Central memory CD4-positive, alpha-beta T cell (primary cell): Measurements from ENCODE around the gene FUT1.
"Not testable (repeated sequence)": the region's sequence is repeated elsewhere in the genome, so short reads cannot be mapped to it uniquely, and the experiment has no call there.

Source experiments
- DNase-seq: peaks from one replicate; pipeline ENCODE4 v3.0.0; 2022

Gene FUT1

GRCh38 chr19:48768171-48768753 is 15.8 kb upstream of the FUT1 start:
- not testable (repeated sequence) for DNase-seq

GRCh38 chr19:48765816-48766215 is 13.4 kb upstream of the FUT1 start:
- DNase-seq, result not testable (repeated sequence)

DNA sequence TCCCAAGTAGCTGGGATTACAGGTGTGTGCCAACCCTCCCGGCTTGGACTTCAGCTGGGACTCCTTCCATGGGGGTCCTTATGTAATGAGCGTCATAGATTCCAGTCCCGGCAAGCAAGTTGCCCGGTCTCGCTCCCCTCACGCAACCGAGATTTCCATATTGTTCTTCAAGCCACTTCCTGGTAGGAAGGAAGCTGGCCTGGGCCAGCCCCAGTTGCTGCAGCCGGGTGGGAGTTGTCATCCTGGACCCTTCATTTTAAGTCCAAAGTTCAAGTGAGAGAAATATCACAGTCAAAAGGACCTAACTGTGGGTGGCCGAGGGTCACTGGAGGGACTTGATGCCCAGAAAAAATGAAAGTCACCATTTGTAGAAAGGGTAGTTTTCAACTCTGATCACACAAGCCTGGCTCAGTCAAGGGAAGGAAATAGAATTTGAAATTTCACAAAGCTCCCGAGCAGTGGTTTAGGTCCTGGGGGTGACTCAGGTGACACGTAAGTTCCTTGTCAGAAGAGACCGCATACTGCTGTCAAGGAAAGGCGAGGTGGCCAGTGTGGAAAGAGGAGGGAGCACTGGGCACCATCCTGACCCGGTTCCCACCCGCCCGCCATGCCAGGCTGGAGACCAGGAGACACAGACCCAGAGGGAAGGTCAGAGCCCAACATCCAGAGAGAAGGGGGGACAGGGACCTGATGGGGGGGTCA is 8.2 kb upstream of the FUT1 start:
- no peak for DNase-seq

DNA sequence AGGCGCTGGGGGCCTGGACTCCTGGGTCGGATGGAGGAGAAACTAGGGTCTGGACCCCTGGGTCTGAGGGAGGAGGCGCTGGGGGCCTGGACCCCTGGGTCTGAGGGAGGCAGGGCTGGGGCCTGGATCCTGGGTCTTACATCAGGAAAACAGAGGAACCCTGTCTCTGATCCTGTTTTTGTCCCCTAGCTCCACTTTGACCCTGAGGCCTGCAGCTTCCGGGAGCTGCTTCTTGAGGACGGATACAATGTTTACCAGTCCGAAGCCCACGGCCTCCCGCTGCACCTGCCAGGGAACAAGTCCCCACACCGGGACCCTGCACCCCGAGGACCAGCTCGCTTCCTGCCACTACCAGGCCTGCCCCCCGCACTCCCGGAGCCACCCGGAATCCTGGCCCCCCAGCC is 5.3 kb upstream of the FUT1 start:
- no peak for DNase-seq

DNA sequence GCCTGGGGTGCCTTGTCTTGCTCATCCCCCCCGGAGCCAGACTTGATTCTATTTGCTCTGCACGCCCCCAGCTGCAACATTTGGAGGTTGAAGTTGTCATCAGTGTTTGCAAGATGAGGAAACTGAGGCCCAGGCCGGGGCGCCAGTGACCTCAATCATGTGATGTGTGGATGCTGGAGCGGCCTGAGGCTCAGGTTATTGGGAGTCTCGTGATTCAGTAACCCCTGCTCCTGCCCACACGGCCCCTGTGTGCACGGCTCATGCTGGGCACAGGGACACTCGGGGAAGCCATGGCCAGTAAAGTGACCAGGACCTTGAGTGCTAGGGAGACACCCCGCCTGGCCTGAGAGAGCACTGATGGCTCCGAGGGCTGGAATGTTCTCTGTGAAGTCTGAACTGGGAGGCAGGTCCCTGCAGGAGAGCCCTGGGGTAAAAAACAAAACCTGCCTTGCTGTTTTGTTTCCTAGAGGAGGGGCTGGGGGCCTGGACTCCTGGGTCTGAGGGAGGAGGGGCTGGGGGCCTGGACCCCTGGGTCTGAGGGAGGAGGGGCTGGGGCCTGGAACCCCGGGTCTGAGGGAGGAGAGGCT is 4.7 kb upstream of the FUT1 start:
- DNase-seq, result no peak

DNA sequence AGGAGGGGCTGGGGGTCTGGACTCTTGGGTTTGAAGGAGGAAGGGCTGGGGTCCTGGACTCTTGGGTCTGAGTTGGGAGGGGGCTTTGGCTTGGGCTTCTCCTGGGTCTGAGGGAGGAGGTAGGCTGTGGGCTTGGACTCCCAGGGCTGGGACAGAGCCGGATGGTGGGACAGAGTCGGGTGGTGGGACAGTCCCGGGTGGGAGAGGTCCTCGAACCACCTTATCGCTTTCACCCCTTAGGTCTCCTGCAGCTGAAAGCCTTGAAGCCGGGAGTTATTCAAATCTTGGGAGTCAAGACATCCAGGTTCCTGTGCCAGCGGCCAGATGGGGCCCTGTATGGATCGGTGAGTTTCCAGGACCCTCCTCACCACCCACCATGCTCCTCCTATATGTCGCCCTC is 4.2 kb upstream of the FUT1 start:
- DNase-seq, result no peak

DNA sequence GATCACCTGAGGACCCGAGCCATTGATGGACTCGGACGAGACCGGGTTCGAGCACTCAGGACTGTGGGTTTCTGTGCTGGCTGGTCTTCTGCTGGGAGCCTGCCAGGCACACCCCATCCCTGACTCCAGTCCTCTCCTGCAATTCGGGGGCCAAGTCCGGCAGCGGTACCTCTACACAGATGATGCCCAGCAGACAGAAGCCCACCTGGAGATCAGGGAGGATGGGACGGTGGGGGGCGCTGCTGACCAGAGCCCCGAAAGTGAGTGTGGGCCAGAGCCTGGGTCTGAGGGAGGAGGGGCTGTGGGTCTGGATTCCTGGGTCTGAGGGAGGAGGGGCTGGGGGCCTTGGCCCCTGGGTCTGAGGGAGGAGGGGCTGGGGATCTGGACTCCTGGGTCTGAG is 3.8 kb upstream of the FUT1 start:
- no peak for DNase-seq

DNA sequence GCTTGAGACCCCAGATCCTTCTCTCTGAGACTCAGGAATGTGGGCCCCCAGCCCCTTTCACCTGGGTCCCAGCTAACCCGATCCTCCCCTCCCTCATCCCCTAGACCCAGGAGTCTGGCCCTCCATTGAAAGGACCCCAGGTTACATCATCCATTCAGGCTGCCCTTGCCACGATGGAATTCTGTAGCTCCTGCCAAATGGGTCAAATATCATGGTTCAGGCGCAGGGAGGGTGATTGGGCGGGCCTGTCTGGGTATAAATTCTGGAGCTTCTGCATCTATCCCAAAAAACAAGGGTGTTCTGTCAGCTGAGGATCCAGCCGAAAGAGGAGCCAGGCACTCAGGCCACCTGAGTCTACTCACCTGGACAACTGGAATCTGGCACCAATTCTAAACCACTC is 3.3 kb upstream of the FUT1 start:
- no peak for DNase-seq

- DNase-seq, result no peak
Observed at GRCh38 chr19:48755084-48755641, 2.7 kb upstream of the FUT1 start, which contains the start of gene FGF21. FGF21 (plus strand) TSS chr19:48755524; CDS start chr19:48756237, 713 bp downstream.

DNA sequence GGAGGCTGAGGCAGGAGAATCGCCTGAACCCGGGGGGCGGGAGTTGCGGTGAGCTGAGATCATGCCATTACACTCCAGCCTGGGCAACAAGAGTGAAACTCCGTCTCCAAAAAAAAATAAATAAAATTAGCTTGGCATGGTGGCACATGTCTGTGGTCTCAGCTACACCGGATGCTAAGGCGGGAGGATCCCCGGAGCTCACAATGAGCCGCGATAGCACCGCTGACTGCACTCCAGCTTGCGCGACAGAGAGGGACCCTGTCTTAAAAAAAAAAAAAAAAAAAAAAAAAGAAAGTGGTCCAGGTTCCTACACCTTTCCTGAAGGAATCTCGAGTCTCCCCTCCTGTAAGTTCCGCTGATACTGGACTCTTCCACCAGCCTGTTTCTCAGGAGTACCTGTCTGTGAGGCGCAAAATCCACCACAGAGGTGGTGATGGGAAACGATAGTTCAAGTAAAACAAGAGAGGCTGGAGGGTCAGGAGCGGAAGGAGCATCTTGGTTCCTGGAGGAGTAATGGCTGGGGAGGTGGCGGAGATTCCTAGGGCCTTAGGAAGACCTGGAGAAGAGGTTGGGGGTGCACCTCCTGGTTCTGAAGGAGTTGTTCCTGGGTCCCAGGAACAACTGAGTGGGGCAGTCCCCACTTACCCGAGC is 471 bp downstream of the FUT1 start:
- DNase-seq, result no peak

- DNase-seq, result no peak
Observed at GRCh38 chr19:48750771-48751504, 1.5 kb downstream of the FUT1 start.

- DNase-seq, result no peak
Observed at GRCh38 chr19:48750351-48750750, 2.1 kb downstream of the FUT1 start.

DNA sequence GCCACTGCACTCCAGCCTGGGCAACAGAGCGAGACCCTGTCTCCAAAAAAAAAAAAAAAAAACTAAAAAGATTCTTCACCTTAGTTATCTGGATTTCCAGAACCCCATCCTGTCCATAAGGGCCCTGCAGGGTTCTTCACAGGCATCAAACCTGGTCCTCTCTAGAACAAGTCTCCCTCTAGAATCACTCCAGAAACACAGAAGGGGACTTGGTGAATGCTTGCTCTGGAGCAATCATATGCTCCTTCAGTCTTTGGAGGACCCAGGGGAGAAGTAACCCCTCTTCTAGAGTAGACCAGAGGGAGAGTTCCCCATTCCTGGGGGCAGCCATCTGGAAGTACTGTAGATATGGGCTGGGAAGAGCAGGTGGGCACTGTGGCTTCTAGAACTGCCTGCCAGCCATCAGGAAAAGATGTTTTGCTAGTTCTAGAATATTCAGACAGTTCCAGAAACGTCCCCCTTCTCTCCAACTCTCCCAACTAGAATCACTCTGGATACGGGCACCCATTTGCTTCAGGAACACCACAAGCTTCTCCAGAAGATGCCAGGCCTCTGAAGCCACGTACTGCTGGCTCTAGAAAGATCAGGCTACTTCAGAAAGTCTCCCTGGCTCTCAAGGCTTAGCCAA is 2.8 kb downstream of the FUT1 start:
- no peak for DNase-seq

- peak; percentile 42 for DNase-seq
Observed at GRCh38 chr19:48746738-48747575, 5.5 kb downstream of the FUT1 start, which contains the start of gene IZUMO1. IZUMO1 (minus strand) TSS chr19:48746909; CDS start chr19:48745859, 1,050 bp downstream.

DNA sequence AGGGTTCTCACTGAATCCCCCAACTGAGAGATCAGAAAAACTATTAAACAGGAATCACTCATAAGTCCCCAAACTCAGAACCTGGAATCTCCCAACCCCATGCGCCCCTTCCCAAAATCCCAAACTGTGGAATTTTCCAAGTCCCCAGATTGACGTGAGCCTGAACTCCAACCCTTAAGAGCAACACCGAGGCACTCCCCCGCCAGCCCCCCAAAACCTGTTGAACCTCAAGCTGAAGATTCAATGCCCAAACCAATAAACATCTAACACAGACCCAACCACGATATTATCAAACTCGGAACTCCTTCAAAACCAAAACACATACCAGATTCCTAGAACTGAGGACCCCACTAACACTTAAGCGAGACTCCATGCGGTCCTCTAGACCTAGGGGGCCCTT is 6.3 kb downstream of the FUT1 start:
- DNase-seq, result no peak

- DNase-seq, result peak; percentile 55
Observed at GRCh38 chr19:48745208-48745995, 7.0 kb downstream of the FUT1 start.

GRCh38 chr19:48742096-48742495 is 10.3 kb downstream of the FUT1 start:
- DNase-seq, result no peak

GRCh38 chr19:48741129-48741999 is 11.1 kb downstream of the FUT1 start:
- DNase-seq, result no peak
